Fibroblast of peridontal ligament (primary cell): ENCODE results near the gene EPHB1.
"Not testable (repeated sequence)": the region's sequence is repeated elsewhere in the genome, so short reads cannot be mapped to it uniquely, and the experiment has no call there.

ENCODE experiments used
- DNase-seq: peaks from one replicate; pipeline ENCODE4 v3.0.0-alpha.2; 2010; ENCODE audit errors: extremely low read depth

Gene EPHB1

DNA sequence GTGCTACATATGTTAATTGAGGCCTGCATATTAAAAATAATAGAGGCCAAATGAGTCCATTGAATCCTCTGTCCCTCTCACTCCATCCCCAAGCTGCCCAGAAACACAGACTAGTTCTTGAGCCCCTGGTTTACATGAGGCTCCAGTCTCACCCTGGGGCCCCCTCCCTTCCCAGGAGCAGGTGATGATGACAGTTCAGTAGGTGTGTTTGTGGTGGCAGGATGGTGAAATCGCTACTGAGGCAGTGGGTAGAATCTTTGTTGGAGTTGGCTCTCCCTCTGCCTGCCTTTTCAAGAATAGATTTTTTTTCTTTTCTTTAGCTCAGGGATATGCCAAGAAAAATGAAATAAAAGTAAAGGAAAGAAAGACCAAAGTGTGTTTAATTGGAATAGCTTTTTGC, 288.7 kb downstream of the EPHB1 start:
- no peak for DNase-seq

DNA sequence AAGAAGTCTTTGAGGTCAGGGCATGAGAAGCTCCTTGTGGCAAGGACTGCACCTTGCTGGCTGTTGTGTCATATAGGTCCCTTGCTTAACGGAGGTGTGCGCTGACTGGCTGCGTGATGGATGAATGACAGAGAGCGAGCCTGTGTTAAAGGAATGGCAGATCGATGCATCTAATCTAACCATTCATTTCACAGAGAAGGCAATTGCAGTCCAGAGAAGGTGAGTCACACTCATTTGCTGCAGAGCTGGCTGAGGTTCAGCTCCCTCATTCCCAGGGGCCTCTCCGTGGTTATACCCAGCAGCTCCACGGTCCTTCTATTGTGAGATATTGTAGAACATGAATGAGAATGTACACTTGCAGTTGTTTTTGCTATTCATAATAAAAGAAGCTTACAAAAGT, 289.3 kb downstream of the EPHB1 start:
- DNase-seq: peak; percentile 51

DNA sequence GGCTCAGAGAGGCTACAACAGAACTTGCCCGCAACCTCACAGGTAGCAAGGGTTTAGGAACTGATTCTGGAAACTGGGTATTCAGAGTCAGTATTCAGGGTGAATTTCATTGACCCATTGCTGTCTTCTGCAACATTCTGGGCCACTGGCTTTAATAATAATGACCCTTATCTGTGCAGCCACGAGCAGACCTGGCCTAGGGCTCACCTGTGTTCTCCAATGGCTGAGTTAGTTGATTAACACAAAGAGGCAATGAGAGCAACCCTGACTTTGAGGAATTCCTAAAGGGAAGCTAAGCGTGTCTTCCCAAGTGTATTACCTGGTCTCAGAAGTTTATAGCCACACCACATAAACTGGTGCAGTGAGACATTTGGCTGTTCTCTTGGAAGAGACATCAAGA, 289.9 kb downstream of the EPHB1 start:
- DNase-seq: no peak

DNA sequence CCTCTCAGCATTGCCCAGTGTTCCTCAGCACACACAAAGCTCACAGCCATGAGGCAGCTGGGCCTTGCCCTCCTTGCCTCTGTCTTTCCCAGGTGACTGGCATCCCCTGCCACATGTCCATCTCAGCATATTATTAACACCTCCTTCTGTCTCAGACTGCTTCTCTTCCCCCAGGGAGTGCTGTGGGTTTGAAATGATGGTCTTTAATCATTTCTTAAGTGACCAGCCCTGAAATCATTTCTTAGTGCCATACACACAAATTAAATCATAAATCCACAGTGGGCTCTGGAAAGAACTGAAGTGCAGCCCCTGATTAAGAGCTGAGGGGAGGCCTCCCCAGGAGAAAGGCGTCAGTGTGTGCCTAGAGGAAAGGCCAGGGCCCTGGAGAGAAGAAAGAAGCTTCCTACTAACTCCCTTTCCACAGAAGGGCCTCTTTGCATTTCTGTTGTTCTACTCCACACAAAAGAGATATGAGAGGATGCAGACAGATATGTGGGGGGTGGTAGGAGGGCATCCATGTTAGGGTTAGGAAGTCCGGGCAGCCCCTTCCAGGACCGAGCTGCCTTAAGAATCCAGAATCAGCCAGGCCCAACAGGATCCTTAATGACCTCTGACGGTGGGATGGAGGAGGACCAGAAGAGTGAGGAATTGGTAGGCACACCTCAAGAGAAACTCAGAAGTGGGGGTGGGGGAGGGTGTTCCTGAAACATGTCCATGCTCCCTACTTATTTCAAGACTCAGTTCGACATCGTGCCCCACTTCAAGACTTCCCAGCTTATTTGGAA, 290.8 kb downstream of the EPHB1 start:
- DNase-seq: no peak

DNA sequence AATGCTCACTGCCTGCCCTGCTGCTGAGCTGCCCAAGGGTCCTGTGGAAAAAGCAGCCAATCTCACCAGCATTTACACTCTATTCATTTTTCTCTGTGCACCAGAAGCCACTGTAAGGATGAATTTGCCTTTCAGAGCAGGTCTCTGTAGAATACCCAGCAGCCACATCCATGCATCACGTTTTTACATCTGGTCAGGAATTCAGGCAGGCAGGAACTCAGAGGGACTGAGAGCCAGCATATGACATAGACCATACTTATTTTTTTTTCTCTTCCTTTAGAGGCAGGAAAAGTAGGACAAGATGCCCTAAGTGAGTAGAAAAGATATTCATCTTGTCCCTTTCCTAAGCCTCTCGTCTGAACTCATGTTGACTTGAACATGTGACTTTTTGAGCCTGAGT, 292.7 kb downstream of the EPHB1 start:
- DNase-seq: no peak

DNA sequence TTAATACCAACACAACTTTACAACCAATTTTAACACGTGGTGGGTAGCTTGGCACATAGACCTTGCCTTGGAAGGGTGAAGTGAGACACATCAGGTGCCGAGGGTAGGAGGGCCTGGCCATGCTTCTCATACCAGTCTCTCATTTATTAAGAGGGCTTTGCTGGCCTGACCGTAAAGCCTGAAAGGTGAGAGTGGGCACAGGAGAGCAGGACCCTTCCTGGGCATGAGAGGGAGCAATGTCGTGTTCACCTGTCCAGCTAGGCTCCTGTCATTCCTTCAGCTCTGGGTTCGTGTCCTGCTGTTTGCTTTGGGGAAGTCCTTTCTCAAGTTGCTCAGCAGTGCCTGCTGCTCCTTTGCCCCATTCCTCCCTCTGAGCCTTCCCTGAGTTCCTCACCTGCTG, 294.4 kb downstream of the EPHB1 start:
- no peak for DNase-seq

DNA sequence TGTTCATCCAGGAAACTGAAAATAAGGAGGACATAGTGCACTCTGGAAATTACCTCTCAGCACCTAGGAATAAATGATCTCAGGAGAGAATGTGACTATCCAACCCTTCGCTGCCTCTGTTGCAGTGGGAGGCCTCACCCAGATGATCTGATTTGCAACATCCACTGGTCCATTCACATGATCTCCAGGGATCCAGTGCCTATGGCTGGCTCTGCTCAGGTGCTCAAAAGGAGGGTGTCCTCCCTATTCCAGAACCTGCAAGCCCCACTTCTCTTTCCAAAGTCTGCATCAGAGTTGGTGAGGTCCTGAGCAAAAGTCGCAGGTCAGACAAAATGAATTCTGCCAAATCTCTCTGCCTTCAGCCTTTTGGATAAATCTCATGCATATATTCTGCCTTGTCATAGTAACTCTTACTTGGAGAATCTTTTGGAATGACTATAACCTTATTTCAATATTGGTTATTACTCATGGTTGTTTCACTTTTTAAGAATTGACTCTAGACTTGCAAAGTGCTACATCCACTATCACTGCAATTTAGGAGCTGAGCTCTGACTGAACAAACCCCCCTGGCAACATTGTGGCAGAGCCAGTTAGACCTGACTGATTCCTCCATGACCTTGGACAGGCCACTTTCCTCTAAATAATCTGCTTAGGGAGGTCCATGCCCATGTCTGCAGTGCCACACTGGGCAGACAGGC, 295.1 kb downstream of the EPHB1 start:
- no peak for DNase-seq

DNA sequence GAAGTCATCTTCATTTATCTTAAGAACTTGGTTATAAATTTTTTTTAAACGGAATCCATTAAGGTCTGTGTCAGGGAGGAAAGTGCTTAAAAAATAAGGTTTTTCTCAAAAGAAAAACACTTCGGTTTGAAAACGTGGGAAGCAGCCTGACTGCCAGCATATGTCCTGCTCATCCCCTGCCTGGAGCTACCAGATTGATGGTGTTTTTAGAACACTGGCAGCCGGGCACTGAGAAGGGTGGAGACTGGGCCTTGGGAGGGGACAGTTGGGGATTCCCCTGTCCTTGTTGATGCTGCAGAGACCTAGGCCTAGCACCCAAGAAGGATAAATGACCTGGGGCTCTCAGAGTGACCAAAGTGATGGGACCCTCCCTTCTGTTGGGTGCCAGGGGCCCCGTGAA, 296.9 kb downstream of the EPHB1 start:
- DNase-seq: no peak

DNA sequence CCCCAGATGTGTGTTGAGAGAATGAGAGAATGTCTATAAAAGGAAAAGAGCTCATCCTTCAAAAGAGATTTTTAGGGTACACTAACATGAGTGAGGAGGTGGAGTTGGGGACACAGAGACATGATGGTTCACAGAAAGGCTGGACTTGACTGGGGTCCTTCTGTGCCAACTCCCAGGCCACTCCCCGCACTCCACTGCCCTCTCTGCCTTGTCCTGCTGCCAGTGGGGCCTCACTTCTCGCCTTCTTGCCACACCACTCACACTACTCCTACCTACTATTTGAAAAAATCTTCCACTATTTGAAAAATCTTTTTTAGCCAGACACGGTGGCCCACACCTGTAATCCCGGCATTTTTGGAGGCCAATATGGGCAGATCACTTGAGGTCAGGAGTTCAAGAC, 298.1 kb downstream of the EPHB1 start:
- no peak for DNase-seq

DNA sequence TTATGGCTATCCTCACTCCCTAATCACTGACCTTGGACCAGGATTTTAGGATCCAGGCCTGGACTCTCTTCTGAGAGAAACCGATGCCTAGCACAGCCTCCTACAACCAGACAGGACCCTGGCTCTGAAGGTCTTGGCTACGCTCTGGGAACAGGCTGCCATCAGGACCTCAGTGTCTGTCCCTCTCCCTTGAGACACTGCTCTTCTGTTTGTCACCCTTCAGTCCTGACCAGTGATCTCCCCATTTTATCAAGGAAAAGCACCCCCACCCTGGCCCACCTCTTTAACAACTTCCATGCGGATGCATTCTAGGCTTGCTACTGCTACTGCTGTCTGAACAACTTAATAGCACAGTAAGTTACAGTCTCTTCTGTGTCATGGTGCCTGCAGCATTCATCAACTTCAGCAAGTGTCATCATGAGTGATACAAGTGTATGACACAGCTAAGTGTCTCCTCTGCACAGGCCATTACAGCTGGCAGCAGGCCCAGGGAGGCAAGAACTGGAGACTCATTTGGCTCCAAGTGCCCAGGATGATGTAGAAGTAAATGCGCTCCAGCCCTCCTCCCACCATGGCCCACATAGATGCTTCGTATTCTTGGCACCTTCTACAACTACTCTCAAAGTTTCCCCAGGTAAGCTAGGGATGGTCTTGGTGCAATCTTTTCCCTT, 302.4 kb downstream of the EPHB1 start:
- DNase-seq: no peak

DNA sequence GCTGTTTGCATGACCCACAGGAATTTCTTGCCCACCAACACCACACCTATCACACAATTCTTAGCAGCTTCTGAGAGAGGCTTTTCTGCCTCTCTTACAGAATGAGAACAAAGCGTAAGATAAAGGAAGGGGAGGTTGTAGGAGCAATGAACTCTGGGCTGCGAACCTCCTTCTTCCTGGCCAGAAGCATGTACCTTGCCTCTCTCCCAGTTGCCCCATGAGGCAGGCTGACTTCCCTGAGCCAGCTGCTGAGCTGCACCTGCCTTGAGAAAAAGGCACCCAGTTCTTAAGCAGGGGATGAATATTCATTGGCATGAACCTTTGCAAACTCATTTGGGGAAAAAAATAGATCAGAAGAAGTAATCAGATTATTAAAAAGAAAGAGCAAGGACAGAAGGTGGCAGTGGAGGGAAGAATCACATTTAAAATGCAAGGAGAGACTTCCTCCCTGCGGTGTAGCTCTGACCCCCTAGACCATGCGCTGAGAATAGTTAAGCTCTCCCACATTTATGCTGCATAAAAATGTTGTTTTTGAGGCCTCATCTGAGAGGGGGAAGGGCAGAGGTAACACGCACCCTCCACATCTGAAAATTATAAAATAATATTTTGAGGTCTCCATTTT, 304.8 kb downstream of the EPHB1 start:
- DNase-seq: no peak

DNA sequence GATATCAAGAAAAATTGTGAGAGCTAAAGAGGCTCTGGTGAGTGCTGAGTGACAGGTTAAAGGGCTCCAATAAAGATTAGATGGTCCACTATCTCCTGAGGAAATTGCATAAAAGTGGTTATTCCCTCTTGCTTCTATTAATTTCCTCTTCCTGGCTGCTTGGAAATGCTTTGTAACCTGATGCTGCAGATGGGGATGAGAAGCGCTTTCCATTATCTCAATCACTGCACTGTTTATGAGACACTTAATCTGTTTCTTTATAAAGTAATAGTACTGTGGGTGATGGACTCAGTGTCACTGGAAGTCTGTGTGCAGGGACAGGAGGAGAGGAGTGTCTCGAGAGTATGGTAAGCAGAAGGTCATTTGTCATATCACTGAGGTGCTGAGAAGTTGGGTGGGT, 305.3 kb downstream of the EPHB1 start:
- DNase-seq: no peak

DNA sequence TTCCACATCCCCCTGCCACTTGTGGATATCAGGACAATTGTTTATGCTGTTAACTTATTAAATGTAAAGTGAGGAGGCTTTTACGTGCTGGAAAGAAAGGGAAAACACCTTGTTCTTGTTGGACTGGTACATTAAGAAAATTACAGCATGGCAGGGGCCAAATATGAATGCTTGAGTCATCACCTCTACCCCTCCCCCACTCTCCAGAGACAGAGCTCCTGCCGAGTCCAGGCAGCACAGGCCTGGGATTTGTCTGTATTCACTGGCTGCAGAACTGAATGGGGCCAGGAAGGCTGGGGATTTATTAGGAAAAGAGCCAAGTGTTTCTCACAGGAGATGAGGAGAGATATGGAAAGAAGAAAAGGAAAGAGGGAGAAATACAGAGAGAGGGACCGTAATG, 308.9 kb downstream of the EPHB1 start:
- no peak for DNase-seq

DNA sequence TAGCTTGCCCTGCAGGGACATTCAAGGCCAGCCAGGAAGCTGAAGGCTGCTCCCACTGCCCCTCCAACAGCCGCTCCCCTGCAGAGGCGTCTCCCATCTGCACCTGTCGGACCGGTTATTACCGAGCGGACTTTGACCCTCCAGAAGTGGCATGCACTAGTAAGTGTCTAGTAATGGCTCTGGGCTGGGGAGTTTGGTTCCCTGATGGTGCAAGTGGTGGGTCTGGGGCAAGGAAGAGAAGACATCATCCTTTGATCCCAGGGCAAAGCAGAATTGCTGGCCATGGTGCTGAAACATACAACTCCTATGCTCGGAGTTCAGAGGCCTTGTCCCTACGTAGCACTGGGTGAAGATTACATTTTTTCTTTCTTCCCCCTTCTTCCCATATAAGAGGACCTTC, 311.4 kb downstream of the EPHB1 start:
- peak; percentile 35 for DNase-seq

DNA sequence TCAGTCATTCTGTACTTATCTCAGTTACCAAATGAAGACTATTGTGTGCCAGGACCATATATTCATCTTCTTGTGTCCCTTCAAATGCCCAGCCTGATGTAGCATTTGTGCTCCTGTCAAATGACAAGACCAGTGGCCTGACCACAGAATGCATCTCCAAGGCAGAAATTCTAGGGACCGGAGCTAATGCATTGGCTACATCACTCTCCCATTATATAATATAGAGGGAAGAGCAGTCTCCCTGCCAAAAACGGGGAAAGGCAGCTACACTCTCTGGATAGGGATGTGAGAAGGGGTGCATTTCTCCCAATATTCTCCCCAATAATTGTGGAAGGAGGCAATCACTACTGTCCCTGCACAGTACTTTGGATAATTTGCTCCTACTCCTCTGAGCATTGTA, 312.0 kb downstream of the EPHB1 start:
- DNase-seq: no peak

DNA sequence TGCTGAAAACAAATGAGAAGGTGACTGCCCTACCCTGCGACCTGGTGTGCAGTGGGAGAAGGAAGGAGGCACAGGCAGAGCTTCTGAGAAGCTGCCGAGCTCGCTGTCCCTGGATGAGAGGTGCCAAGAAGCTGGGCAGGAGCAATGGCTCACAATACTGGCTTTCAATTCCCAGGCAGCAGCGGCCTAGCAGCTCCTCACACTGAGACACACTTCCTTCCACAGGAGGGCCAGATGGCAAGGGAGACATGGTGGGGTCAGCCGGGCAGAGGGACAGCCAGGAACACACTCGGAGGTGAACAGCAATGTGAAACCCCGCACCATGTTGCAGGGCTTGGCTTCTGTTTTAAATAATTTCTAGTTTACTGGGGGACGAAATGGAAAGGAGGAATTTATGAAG, 314.6 kb downstream of the EPHB1 start:
- no peak for DNase-seq

DNA sequence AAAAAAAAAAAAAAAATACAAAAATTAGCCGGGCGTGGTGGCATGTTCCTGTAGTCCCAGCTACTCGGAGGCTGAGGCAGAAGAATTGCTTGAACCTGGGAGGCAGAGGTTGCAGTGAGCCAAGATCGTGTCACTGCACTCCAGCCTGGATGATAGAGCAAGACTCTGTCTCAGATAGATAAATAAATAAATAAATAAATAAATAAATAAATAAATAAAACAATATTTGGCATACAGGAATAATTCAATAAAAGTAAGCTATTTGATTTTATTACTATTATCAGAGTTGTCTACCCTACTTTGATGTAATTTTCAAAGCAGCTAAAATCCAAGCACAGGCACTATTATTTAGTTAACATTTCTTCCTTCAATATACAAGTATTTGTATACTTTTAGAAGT, 319.5 kb downstream of the EPHB1 start:
- DNase-seq: not testable (repeated sequence)

DNA sequence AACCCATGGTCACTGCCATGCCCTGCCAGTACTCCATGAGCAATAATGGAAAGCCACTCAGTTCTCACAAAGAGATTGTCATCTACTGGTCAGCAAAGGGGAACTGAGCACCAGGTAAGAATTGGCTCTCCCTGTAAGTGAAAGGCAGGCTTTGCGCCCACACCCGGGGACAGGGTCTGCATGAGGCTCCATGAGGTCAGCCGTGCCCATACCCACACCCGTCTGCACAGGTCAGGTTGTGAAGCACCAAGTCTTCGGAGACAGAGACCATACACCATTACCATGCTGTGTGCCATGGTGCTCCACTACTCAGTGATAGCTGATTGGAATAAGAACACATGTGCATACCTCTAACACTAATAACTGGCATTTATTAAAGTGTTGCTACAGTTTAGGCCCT, 322.9 kb downstream of the EPHB1 start:
- DNase-seq: no peak

DNA sequence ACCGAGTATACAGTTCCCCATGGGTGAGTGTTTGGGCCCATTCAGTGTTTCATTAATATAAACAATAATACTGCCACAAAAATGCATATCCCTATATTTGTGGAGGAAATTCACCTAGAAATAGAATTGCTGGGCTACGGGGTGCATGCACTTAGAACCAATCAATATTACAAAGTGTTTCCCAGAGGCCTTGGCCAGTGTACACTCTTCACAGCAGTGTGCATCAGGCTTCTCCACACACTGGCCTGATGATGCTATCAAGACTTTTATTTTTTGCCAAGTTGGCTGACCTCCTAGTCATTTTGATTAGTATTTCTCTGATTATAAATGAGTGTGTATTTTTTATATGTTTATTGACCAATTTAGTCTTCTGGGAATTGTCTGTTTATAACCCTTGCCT, 323.7 kb downstream of the EPHB1 start:
- DNase-seq: no peak

DNA sequence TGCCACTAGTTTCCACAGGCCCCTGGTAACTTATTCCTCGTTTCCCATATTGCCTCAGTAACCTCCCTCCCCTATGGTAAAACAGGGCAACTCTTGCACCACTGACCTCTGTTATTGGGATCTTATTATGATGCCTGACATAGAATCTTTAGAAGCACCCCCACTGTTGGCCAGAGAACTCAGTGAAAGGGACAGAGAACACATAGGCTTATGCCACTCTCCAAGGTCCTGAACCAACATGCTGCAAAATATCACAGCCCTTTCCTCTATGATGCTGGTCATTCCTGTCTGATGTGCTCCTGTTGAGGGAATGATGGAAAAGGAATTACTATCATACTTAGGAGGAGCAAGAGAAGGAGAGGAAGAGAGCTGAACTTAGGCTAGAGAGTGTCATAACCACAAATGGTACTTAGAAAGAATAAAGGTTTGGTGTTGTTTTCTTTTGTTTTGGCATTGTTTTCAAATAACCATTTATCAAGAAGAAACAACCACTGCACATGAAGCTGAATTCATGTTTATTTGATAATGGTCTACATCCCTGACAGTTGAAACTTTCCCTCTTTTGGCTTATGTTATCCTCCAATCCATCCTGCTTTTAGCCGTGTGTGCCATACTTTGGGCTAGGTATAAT, 330.2 kb downstream of the EPHB1 start:
- DNase-seq: peak; percentile 56

DNA sequence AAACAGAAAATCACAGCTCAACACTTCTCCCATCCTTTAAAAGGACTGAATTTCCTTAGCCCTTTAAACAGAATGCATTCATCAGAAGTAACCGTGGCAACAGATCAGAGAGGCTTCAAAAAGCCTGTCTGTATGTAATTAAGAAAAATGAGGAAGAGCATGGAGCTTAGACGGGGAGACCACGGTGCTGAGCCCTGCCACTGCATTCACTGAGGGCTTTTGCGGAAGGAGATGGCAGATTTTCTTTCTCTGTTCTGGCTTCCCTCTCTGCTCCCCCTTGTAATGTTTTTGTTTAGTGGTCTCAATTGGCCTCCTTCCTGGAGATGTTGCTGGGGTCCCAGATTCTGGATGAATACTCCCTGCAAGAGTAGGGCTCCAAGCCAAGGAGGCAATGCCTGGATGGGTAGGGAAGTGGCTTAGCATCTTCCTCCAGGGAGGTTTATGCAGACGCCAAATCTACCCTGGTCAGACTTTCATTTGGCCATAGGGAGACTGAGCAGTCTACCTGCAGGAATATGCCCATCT, 332.9 kb downstream of the EPHB1 start:
- DNase-seq: no peak

DNA sequence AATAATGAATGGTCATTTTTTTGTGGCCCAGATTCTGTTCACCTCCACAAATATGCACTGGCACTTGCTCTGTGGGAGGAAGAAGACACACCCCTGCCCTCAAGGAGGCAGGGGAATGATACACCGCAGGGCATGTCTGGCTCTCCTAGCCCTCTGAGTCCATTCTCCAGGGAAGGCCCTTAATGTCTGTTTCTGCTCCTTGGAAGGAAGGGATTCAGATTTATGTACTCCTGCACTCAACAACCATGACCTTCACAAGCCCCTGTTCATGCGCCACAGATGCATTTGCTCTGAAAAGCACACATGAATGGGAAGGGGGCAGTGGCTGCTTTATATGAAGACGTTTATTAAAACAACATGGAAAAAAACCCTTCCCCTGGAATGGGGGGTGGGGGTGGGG, 333.8 kb downstream of the EPHB1 start:
- no peak for DNase-seq
